Activated T-helper 2 cell treated with anti-CD3 and anti-CD28 coated beads, Interferon-gamma antibody, Interleukin-2, Interleukin-4, amounts not matched to agents 10 μg/mL and 5 μg/mL and 100 μg/mL, durations not matched to agents 14 hours and 24 hours and 36 hours (primary cell): Measurements from ENCODE around the gene C22orf39. TPM values are rescaled to one million over a fixed set of nuclear protein-coding genes. Genes with fewer than 3 reads are reported as not detected.
A peak's percentile ranks its signal among the peaks of the same experiment; 100 is the strongest.
"Not testable (repeated sequence)": the region's sequence is repeated elsewhere in the genome, so short reads cannot be mapped to it uniquely, and the experiment has no call there.

Source experiments
- DNase-seq: peaks from one replicate; pipeline ENCODE4 v3.0.0; 2021; ENCODE audit warnings: low spot score
- H3K27ac Mint-ChIP-seq: one replicate; pipeline ENCODE4 v1.8.0; 2021; ENCODE audit warnings: mixed read lengths
- H3K27me3 Mint-ChIP-seq: one replicate; pipeline ENCODE4 v1.8.0; 2021; ENCODE audit warnings: low read depth, mixed read lengths
- H3K36me3 Mint-ChIP-seq: one replicate; pipeline ENCODE4 v1.8.0; 2021; ENCODE audit warnings: low read depth, mixed read lengths
- H3K4me1 Mint-ChIP-seq: one replicate; pipeline ENCODE4 v1.8.0; 2021; ENCODE audit warnings: low read depth, mixed read lengths
- H3K4me3 Mint-ChIP-seq: one replicate; pipeline ENCODE4 v1.8.0; 2021; ENCODE audit warnings: low read depth, mild to moderate bottlenecking, moderate library complexity, mixed read lengths
- H3K9me3 Mint-ChIP-seq: one replicate; pipeline ENCODE4 v1.8.0; 2021; ENCODE audit warnings: mixed read lengths
- intact Hi-C: fragments of 100-400 bp; cut with micrococcal nuclease; formaldehyde crosslinking; loops from one replicate; pipeline ENCODE4 v1.15.1; 2023
- total RNA-seq: library from RNA; stranded (reverse); gene quantifications from 2 replicates; pipeline ENCODE4 v1.2.3, GENCODE V29; 2022

The C22orf39 gene
- total RNA-seq, 1 donor from 2014 or later = 26.9 TPM

GRCh38 chr22:19443544-19444211, 3.8 kb downstream of the C22orf39 start:
- intact Hi-C loops = no loop called here
- H3K4me3 Mint-ChIP-seq = no peak overlapping the region
- DNase-seq = no peak
- H3K27ac Mint-ChIP-seq = no peak overlapping the region
- H3K4me1 Mint-ChIP-seq = peaks cover 23% of the 10 kb centered on the region
- H3K27me3 Mint-ChIP-seq = no peaks in the 10 kb centered on the region
- no peaks in the 10 kb centered on the region for H3K9me3 Mint-ChIP-seq
- peaks cover 55% of the 10 kb centered on the region for H3K36me3 Mint-ChIP-seq

- Mint-ChIP-seq H3K27me3 (no peaks in the 10 kb centered on the region), H3K4me3 (no peak overlapping the region), H3K9me3 (no peaks in the 10 kb centered on the region), H3K27ac (no peak overlapping the region), H3K36me3 (peaks cover 58% of the 10 kb centered on the region), H3K4me1 (peaks cover 23% of the 10 kb centered on the region)
- intact Hi-C loops = no loop called here
- DNase-seq = no peak
Measured at GRCh38 chr22:19442166-19442565, 5.3 kb downstream of the C22orf39 start.

- no peak for DNase-seq
- H3K4me3 Mint-ChIP-seq = no peak overlapping the region
- intact Hi-C loops = no loop called here
- H3K9me3 Mint-ChIP-seq = no peaks in the 10 kb centered on the region
- H3K27me3 Mint-ChIP-seq = no peaks in the 10 kb centered on the region
- H3K27ac Mint-ChIP-seq = peak overlapping the region; percentile 38
- peaks cover 54% of the 10 kb centered on the region for H3K36me3 Mint-ChIP-seq
- H3K4me1 Mint-ChIP-seq = peaks cover 13% of the 10 kb centered on the region
Measured at GRCh38 chr22:19440411-19441195, 6.9 kb downstream of the C22orf39 start.

GRCh38 chr22:19438298-19438697, 9.2 kb downstream of the C22orf39 start:
- H3K9me3 Mint-ChIP-seq = no peaks in the 10 kb centered on the region
- no peak for DNase-seq
- H3K27me3 Mint-ChIP-seq = no peaks in the 10 kb centered on the region
- H3K36me3 Mint-ChIP-seq = peaks cover 53% of the 10 kb centered on the region
- H3K4me3 Mint-ChIP-seq = no peak overlapping the region
- intact Hi-C loops = no loop called here
- H3K27ac Mint-ChIP-seq = peak overlapping the region; percentile 15
- H3K4me1 Mint-ChIP-seq = peaks cover 11% of the 10 kb centered on the region

GRCh38 chr22:19436444-19437161, 10.9 kb downstream of the C22orf39 start:
- H3K27me3 Mint-ChIP-seq, H3K4me3 Mint-ChIP-seq, intact Hi-C loops, DNase-seq, H3K27ac Mint-ChIP-seq, H3K9me3 Mint-ChIP-seq: not testable (repeated sequence)
- peaks cover 14% of the 10 kb centered on the region for H3K4me1 Mint-ChIP-seq
- H3K36me3 Mint-ChIP-seq = peaks cover 45% of the 10 kb centered on the region

GRCh38 chr22:19434829-19435580, 12.5 kb downstream of the C22orf39 start:
- Mint-ChIP-seq H3K9me3 (no peaks in the 10 kb centered on the region), H3K27ac (no peak overlapping the region), H3K4me1 (peaks cover 19% of the 10 kb centered on the region), H3K36me3 (peaks cover 42% of the 10 kb centered on the region), H3K27me3 (no peaks in the 10 kb centered on the region), H3K4me3 (no peak overlapping the region)
- DNase-seq = no peak
- intact Hi-C loops = loop anchor here (5.0 kb wide), 1 partner anchor 143 kb away; the partner anchor contains the start of gene CLTCL1

- Mint-ChIP-seq H3K4me3 (peak overlapping the region; percentile 49), H3K4me1 (peaks cover 25% of the 10 kb centered on the region), H3K27me3 (no peaks in the 10 kb centered on the region), H3K27ac (peak overlapping the region; percentile 1), H3K36me3 (peaks cover 48% of the 10 kb centered on the region), H3K9me3 (no peaks in the 10 kb centered on the region)
- intact Hi-C loops = loop anchor here (5.0 kb wide), 1 partner anchor 142 kb away; the partner anchor contains the start of gene CLTCL1
- no peak for DNase-seq
Measured at GRCh38 chr22:19434401-19434800, 13.1 kb downstream of the C22orf39 start.

- Mint-ChIP-seq H3K27ac (peak within 1 kb of the TSS; percentile 92), H3K36me3 (peaks cover 54% of the 10 kb centered on the region), H3K4me3 (peak within 1 kb of the TSS; percentile 89), H3K27me3 (no peaks in the 10 kb centered on the region), H3K9me3 (no peaks in the 10 kb centered on the region), H3K4me1 (peaks cover 35% of the 10 kb centered on the region)
- DNase-seq = peak; percentile 86
- intact Hi-C loops = loop anchor here (1.0 to 5.0 kb wide), 3 partner anchors 15 to 140 kb away; partner anchors contain the start of genes C22orf39, CDC45, CLTCL1 and UFD1
Measured at GRCh38 chr22:19432133-19432851, 15.2 kb downstream of the C22orf39 start, which contains the start of gene MRPL40. Gene MRPL40 (plus strand): TSS chr22:19432545. CDS start chr22:19432555, 10 bp downstream.

- H3K27ac Mint-ChIP-seq = peak within 1 kb of the TSS; percentile 92
- H3K4me3 Mint-ChIP-seq = peak within 1 kb of the TSS; percentile 89
- H3K27me3 Mint-ChIP-seq = no peaks in the 10 kb centered on the region
- peaks cover 59% of the 10 kb centered on the region for H3K36me3 Mint-ChIP-seq
- no peaks in the 10 kb centered on the region for H3K9me3 Mint-ChIP-seq
- intact Hi-C loops = loop anchor here (1.0 to 5.0 kb wide), 3 partner anchors 15 to 139 kb away; partner anchors contain the start of genes C22orf39, CDC45, CLTCL1 and UFD1
- peaks cover 40% of the 10 kb centered on the region for H3K4me1 Mint-ChIP-seq
- DNase-seq = peak; percentile 87
Measured at GRCh38 chr22:19431649-19432132, 15.8 kb downstream of the C22orf39 start, which contains the start of gene HIRA. Gene HIRA (minus strand): TSS chr22:19431733. CDS start chr22:19431476, 257 bp downstream.

- DNase-seq = peak; percentile 31
- peak overlapping the region; percentile 88 for H3K4me3 Mint-ChIP-seq
- intact Hi-C loops = loop anchor here (1.0 to 5.0 kb wide), 2 partner anchors 12 to 139 kb away; partner anchors contain the start of gene CLTCL1
- peaks cover 63% of the 10 kb centered on the region for H3K36me3 Mint-ChIP-seq
- peak overlapping the region; percentile 79 for H3K27ac Mint-ChIP-seq
- H3K4me1 Mint-ChIP-seq = peaks cover 47% of the 10 kb centered on the region
- no peaks in the 10 kb centered on the region for H3K27me3 Mint-ChIP-seq
- H3K9me3 Mint-ChIP-seq = no peaks in the 10 kb centered on the region
Measured at GRCh38 chr22:19430890-19431541, 16.5 kb downstream of the C22orf39 start.
